NCI-H2227 (cell line): ENCODE results near the gene CD200R1L.
"Not testable (repeated sequence)": the region's sequence is repeated elsewhere in the genome, so short reads cannot be mapped to it uniquely, and the experiment has no call there.

ENCODE experiments used
- DNase-seq: peaks from one replicate; lab custom pipeline; 2025; ENCODE audit not compliant: unreplicated experiment; lab: John Stamatoyannopoulos, UW

The CD200R1L gene, protein sequence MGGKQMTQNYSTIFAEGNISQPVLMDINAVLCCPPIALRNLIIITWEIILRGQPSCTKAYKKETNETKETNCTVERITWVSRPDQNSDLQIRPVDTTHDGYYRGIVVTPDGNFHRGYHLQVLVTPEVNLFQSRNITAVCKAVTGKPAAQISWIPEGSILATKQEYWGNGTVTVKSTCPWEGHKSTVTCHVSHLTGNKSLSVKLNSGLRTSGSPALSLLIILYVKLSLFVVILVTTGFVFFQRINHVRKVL

DNA sequence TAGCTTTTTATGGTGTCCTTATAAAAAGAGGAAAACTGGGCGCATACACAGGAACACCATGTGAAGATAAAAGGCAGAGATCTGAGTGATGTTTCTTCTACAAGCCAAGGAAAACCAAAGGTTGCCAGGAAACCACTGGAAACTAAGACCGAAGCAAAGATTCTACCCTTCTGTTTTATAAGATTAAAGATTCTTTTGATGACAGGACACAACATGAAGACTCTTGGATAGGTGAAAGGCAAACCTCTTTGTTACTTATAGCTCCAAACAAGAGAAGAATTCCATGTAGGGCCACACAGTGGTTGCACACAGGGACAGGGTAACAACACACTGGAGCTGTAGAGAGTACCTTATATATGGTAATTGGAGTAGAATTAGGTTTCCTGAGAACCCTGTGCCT is at the start of gene CD200R1L:
Gene CD200R1L (minus strand): TSS at position 101 of the 400 bp plus-strand sequence. CDS start 17,497 bp downstream, outside the sequence.
- DNase-seq: no peak

DNA sequence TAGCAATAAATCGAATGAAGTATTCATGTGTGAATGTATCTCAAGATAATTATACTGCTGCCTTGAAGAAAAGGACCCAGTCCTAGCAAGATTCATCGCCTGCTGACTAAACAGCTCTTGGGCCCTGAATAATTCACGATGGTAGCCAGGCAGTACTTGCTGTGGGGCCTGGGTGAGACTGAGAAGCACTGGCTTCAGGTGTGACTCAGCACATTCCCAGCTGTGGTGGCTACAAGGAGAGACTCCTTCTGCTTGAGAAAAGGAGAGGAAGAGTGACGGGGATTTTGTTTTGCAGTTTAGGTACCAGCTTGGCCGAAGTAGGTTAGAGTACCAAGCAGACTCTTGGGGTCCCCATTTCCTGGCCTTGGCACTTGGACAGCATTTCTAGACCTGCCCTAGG is 47.6 kb upstream of the CD200R1L start:
- DNase-seq: no peak

DNA sequence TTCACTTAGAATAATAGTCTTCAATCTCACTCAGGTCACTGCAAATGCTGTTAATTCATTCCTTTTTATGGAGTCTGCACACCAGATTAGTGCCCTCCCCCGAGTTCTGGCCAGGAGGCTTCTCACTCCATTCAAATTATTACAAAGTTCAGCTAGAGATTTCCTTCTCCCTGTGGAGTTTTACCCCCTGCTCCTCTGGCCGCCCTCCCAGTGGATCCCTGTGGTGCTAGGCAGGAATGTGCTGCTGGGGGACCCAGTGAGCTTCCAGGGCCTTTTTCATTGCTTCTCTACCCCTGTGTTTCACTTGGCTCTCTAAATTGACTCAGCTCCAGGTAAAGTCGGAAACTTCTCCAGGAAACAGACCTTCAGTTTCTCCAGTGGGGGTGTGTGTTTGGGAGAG is 42.7 kb upstream of the CD200R1L start:
- DNase-seq: no peak

DNA sequence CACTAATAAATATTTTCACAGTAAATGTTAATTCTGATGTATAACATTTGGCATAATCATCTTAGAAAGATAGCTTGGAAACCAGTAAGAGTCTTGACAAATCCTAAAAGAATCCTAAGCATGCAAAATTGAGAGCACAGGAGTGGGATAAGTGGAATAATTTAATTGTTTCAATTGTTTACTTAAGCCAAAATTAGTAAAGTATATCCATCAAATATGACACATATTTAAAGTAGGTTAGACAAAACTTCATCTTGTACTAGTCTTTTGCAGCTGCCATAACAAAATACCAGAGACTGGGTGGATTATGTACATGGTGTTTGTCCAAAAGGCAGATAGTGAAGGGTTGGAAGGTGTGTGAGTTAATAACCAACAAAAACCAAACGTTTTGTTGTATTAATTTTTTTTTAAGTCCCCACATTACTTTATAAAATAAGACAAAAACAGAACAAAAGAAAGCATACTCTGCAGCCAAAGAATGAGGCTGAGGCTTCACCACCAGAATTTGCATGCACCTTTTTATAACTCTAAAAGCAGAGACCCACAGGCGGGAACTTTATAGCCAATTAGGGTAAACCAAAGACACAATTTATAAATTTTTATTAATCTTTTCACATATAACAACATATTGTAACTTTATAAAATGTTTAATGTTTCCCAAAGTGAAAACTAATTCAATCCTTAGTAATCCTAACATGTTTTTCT is 41.9 kb upstream of the CD200R1L start:
- DNase-seq: no peak

DNA sequence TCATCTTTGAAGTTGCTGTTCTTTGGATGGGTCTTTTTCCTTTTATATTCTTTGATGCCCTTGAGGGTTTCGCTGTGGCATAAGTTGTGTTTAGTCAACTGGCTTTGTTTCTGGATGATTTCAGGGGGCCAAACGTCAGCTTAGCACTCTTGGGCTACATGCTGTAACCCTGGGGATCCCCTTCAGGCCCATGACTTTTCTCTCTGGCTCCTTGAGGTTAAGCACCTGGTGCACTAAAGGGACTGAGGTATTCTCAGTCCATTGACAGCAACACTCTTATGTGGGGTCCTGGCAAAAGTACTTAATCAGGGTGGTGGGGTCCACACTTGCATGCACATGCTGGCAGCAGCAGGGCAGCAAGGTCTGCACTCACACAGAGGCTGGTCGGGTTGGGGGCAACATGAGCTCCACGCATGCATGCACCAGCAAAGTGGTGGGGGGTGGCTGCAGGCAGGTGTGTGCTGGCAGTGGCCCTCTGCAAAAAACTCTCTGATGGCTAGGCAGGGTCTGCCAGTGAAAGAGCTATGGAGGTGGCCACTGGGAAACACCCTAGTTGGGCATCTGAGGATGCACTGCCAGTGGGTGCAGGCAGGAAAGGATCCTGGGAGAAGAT is 38.1 kb upstream of the CD200R1L start:
- no peak for DNase-seq

DNA sequence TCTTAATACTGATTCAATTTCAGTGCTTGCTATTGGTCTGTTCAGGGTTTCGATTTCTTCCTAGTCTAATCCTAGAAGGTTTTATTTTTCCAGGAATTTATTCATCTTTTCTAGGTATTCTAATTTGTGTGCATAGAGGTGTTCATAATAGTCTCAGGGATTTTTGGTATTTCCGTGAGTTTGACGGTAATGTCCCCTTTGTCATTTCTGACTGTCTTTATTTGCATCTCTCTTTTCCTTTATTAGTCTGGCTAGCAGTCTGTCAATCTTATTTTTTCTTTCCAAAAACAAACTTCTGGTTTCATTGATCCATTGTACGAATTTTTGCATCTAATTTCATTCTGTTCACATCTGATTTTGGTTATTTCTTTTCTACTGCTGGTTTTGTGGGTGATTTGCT is 35.2 kb upstream of the CD200R1L start:
- DNase-seq: no peak

DNA sequence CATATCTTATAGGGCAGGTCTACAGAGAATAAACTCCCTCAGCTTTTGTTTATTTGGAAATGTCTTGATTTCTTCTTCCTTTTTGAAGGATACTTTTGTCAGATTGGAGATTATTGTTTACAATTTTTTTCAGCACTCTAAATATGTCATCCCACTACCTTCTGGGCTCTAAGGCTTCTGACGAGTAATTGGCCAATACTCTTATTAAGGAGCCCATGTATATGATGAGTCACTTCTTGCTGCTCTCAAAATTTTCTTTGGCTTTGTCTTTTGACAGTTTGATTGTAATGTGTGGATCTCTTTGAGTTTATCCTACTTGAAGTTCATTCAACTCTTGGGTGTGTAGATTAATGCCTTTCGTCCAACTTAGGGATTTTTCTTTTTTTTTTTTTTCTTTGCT is 28.9 kb upstream of the CD200R1L start:
- no peak for DNase-seq

DNA sequence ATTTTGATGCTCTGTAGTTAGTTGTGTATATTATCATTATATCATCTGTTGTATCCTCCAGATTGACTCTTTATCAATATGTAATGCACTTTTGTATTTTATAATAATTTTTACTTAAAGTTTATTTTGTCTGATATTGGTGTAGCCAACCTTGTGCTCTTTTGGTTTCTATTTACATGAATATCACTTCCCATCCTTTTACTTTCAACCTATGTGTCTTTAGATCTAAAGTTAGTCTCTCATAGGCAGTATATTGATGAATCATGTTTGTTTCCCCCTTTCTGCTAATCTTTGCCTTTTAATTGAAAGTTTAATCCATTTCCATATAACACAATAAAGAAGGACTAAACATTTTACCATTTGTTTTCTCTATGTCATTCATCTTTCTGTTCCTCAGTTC is 28.1 kb upstream of the CD200R1L start:
- DNase-seq: no peak

DNA sequence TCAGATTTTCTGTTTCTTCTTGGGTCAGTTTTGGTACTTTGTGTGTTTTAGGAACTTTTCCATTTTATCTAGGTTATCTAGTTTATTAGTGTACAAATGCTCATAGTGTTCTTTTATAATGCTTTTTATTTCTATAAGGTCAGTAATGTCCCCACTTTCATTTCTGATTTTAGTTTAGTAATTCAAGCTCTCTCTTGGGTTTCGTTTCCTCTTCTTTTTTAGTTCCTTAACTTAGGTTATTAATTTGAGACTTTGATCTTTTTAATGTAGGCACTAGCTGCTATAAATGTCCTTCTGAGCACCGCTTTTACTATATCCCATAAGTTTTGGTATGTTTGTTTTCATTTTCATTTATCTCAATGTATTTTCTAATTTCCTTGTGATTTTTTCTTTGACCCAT is 27.0 kb upstream of the CD200R1L start:
- DNase-seq: no peak

DNA sequence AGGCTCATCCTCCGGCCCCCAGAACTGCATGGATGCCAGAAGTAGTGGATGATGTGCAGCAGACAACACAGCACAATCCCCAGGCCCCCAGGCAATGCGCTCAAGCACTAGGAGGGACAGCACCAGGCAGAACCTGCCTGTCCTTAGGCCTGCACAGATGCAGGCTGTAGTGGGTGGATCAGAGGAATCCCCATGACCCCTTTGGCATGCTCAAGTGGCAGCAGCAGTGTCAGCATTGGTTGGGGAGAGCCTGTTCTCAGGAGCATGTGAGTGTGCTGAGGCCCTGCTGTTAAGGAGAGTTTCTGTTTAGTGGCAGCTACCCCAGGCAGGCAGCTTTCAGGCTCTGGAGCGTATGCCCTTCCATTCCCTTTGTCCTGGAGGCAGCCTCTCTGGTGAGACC is 25.1 kb upstream of the CD200R1L start:
- no peak for DNase-seq

DNA sequence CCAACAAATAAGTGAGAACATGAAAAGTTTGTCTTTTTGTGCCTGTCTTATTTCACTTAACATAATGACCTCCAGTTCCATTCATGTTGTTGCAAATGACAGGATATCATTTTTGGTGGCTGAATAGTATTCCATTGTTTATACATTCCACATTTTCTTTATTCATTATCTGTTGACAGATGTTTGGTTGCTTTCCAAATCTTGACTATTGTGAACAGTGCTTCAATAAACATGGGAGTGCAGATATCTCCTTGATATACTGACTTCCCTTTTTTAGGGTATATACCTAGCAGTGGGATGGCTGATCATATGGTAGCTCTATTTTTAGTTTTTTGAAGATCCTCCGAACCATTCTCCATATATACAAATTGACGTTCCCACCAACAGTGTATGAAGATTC is 19.1 kb upstream of the CD200R1L start:
- DNase-seq: no peak

DNA sequence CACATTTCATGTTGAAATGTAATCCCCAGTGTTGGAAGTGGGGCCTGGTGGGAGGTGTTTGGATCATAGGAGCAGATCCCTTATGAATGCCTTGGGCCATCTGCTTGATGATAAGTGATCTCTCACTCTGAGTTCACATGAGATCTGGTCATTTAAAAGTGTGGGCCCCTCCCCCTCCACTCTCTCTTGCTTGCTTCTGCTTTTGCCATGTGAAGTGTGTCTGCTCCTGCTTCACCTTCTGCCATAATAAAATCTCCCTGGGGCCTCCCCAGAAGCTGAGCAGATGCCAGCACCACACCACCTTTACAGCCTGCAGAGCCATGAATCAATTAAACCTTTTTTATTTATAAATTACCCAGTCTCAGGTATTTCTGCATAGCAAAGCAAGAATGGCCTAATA is 14.2 kb upstream of the CD200R1L start:
- no peak for DNase-seq

DNA sequence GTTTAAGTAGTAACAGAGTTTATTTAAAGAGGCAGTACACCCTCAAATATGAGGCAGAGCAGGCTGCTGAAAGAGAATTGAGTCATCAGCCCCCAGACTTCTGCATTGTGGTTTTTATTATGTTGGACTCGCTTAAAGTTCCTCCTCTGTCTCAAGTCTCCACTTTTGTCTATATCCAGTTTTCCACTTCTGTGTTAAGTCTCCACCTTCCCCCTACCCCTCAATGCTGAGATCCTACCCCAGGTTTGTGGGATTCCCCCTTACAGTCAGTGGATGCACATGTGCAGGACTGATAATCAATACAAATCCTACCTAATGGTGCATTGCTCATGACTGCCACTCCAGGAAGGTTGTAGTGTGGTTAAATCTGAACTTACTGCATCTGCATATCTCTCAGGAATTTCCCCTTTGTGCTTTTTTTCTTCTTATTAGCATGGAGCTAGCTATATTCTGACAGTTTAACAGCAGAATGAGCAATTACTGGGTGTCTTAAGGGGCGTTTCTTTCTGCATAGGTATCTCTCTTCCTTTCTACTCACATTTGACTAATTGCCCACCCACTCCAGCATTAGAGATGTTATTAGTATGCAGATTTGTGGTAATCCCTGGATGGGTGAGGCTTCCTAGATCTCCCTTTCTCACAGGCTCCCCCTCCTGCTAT is 11.9 kb upstream of the CD200R1L start:
- no peak for DNase-seq

DNA sequence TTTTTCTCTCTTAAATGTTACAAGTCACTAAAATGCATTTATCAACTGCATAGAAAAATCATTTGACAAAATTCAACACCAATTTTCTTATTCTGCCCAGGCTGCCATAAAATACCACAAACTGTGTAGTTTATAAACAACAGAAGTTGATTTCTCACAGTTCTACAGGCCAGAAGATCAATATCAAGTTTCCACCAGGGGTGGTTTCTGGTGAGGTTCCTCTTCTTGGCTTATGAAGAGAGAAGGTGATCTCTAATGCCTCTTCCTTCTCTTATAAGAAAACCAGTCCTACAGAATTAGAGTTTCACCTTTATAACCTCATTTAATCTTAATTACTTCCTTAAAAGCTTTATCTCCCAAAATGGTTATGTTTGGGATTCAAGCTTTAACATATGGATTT is 10.9 kb upstream of the CD200R1L start:
- DNase-seq: no peak

DNA sequence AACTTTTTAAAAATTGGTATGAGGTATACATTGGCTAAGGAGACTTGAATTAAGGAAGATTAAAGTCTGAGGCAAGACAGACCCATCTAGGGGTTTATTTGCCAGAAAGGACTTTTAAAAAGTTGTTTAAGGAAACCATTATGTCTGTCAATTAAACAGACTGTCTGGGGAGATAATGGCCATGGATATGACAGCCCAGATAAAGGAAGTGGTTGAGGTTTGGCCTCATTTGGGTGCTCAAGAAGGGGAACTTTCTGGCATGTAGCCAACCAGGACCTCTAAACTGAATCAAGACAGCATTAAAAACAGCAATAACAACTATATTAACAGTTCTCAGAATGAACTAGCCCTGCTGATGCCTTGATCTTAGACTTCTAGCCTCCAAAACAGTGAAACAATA is 9.9 kb upstream of the CD200R1L start:
- no peak for DNase-seq

DNA sequence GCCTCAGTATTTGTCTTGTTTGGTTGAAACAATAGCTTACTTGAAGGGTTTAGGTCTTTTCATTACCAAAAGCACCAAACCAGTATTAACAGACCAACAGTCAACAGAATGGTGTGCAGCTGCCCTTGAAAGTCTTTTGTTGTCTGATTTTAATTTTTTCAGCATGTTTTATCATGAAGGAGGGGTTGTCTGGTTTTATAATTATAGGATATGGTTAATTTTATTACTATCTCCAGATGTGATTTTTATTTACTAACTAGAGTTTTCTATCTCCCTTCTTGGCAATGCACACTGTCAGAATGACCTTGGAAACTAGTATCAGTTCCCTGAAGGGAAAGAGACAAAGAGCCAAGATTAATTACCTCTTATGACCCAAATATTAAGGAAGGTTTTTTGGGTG is 9.2 kb upstream of the CD200R1L start:
- DNase-seq: no peak

DNA sequence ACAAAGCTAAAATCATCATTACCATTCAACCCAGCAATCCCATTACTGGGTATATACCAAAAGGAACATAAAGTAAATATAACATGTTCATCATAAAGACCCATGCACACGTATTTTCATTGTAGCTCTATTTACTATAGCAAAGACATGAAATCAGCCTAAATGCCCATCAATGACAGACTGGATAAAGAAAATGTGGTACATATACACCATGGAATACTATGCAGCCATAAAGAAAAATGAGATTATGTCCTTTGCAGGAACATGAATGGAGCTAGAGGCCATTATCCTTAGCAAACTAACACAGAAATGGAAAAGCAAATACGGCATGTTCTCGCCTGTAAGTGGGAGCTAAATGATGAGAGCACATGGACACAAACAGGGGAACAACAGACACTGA is 8.4 kb upstream of the CD200R1L start:
- DNase-seq: not testable (repeated sequence)

DNA sequence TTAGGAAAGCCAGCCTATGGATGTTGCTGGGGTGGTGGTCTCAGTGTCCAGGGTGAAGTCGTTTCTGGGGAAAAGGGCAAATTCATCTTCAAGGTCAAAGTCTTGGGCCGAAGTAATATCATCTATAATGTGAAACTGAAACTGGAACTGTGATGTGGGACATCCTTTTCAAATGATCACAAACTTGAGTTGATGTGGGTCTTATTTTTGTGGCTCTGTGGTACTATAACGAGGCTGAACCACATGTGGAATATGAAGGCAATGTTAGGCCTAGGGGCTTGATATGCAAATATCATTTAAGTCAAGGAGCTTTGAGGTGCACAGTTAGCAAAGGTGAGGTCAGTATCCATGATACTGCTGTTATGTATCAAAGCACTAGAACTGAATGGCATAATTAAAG is 1.5 kb upstream of the CD200R1L start:
- no peak for DNase-seq

DNA sequence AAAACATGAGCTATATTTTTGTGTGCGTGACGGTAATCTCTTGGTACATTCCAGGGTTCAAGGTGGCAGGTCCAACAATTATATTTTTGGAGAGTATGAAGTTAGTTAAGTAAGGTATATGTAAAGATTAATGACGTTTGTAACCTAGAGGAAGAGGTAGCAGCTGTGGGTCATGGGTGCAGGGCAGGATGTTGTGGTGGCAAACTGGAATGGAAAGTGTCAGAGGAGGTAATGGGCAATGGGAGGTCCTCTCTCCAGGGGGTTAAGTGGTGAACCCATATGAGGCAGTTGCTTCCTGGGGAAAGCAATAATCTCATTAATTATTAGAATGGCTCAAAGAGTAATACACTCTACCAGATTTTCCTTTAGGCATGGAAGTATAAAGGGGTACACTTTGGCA is 1.0 kb upstream of the CD200R1L start:
- no peak for DNase-seq

DNA sequence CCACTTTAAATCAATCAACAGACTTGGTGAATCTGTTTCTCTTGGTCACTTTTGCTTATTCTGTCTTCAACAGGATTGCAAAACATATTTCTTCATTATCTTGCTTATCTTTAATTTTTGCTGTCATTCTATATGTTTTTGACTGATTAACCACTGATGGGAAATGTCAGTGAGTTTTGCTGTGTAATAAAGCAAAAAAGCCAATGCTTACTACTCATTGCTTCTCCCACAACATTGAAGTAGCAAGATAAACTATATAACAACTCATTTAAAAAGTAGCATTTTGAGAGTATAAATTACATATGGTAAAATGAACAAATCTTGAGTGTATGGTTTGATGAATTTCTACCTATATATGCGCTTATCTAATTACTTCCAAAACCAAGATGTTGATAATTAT is 892 bp downstream of the CD200R1L start:
- DNase-seq: no peak

DNA sequence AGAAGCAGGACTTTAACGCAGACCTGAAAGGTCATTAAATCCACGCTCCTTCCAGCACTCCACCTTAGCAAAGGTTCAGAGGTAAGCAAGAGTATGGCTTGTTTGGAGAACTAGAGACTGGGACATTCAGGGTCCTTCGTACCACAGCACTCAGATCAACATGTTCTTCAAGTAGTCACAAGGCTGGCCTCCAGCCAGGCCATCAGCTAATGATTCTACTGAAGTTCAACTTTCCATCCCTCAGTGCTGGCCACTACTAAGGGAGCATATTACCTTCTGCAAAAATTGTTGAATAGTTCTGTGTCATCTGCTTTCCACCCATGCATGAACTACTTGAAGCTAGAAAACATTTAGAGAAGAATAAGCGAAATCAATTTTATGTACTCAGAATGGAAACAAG is 17.6 kb downstream of the CD200R1L start:
- no peak for DNase-seq
